K562 (cell line): ENCODE results near the gene GPR107. TPM values are rescaled to one million over a fixed set of nuclear protein-coding genes. Genes with fewer than 3 reads are reported as not detected.

Experiments
- ATF1 ChIP-seq, 2 experiments: fragments of 450-650 bp in 1 of 2; IDR thresholded peaks; 2 replicates each; pipeline ENCODE4 v1.6.1; 2016; ENCODE audit warnings: missing compliant biosample characterization in 1 of 2, missing genetic modification characterization in 1 of 2
- CSDE1 ChIP-seq, 2 experiments: fragments of 450-650 bp; IDR thresholded peaks; 2 replicates each; pipeline ENCODE4 v1.6.1; 2016; ENCODE audit warnings: mild to moderate bottlenecking in 1 of 2
- E2F1 ChIP-seq: sonication (generic); formaldehyde crosslinking; IDR thresholded peaks from 2 replicates; pipeline ENCODE4 v1.8.1; 2023; ENCODE audit warnings: mild to moderate bottlenecking, missing genetic modification reagents, moderate library complexity
- ETS1 ChIP-seq: conservative IDR thresholded peaks from 2 replicates; pipeline ENCODE4 v1.6.1; 2011; ENCODE audit warnings: low read depth, mild to moderate bottlenecking, low read length; ENCODE audit not compliant: control insufficient read depth
- HMGXB4 ChIP-seq: sonication (generic); formaldehyde crosslinking; IDR thresholded peaks from 2 replicates; pipeline ENCODE4 v1.8.1; 2023; ENCODE audit warnings: mild to moderate bottlenecking, missing genetic modification reagents
- MAFK ChIP-seq: IDR thresholded peaks from 2 replicates; pipeline ENCODE4 v1.6.1; 2011; ENCODE audit warnings: low read length, improper control_type of control experiment
- PTBP1 ChIP-seq: fragments of 200-400 bp; formaldehyde crosslinking; IDR thresholded peaks from 2 replicates; pipeline ENCODE4 v1.6.1; 2017; ENCODE audit warnings: low read depth, low read length
- SMAD4 ChIP-seq: fragments of 250-450 bp; sonication (Bioruptor Pico); conservative IDR thresholded peaks from 2 replicates; pipeline ENCODE4 v1.8.0; 2021; ENCODE audit warnings: inconsistent platforms, mild to moderate bottlenecking, moderate library complexity
- SRSF3 ChIP-seq: fragments of 200-400 bp; formaldehyde crosslinking; IDR thresholded peaks from 2 replicates; pipeline ENCODE4 v1.6.1; 2016; ENCODE audit warnings: mild to moderate bottlenecking, low read length, moderate library complexity; ENCODE audit not compliant: insufficient read depth
- U2AF2 ChIP-seq: fragments of 200-400 bp; formaldehyde crosslinking; optimal IDR thresholded peaks from 2 replicates; pipeline ENCODE3; 2017; ENCODE audit warnings: low read depth, mild to moderate bottlenecking, low read length
- ZBTB40 ChIP-seq, 2 experiments: fragments of 450-650 bp in 1 of 2; sonication (generic) in 1 of 2; formaldehyde crosslinking in 1 of 2; IDR thresholded peaks; 2 replicates each; pipeline versions ENCODE4 v1.7.1 to v1.9.0; 2016 to 2022; ENCODE audit warnings: inconsistent platforms in 1 of 2, mild to moderate bottlenecking in 1 of 2, missing genetic modification reagents in 1 of 2
- polyA plus RNA-seq, 8 experiments: library from polyadenylated mRNA; depleted of rRNA in 4 of 8; stranded (reverse) in 5 of 8; unstranded in 3 of 8; fragments of >200 nt; fragmentation: Nextera tagmentation in 2 of 8; fragmentation: Illumina TruSeq in 1 of 8; extraction: Ambion mirVana in 2 of 8; extraction: Trizol in 1 of 8; gene quantifications; 2 replicates each; pipeline versions ENCODE4 v1.2.1 to v1.2.3, GENCODE V29; 2011 to 2014; ENCODE audit warnings: inconsistent platforms in 1 of 8, missing spikeins in 1 of 8
- total RNA-seq, 7 experiments: library from RNA; depleted of rRNA in 6 of 7; stranded (reverse); fragments of >200 nt in 6 of 7; fragmentation: Illumina TruSeq in 2 of 7; extraction: Trizol in 2 of 7; gene quantifications; 2 replicates each; pipeline versions ENCODE4 v1.2.1 to v1.2.3, GENCODE V29; 2011 to 2021; ENCODE audit warnings: low replicate concordance in 1 of 7

The GPR107 gene
- total and polyA plus RNA-seq, 9 of the 15 experiments (the other 6 are each of a cell fraction or from before 2014, with no cell fraction given), result 3.2 to 34.6 (median 14.4) TPM

GRCh38 chr9:130053504-130054324 is at the start of gene GPR107 (continued):
- no peak for TF ChIP-seq MAFK
- TF ChIP-seq SRSF3, result no peak
- peak in 1 of 2 experiments; percentile 87; a peak in 2 of 4 replicates for TF ChIP-seq CSDE1 (IDR thresholded peaks at IDR 0.05)
- TF ChIP-seq ATF1 (CRISPR knock-in tag; IDR thresholded peaks at IDR 0.05), result no peak
- TF ChIP-seq ATF1 (tag; IDR thresholded peaks at IDR 0.05), result peak; percentile 79
- peak; percentile 64; the same call in 1 of the 2 replicates for TF ChIP-seq ETS1
- TF ChIP-seq U2AF2, result no peak
- TF ChIP-seq HMGXB4 (CRISPR knock-in tag), result no peak
- peak; percentile 63 for TF ChIP-seq E2F1
- TF ChIP-seq PTBP1, result no peak
- peak; percentile 91 for TF ChIP-seq ZBTB40 (IDR thresholded peaks at IDR 0.05)
- no peak for TF ChIP-seq ZBTB40 (CRISPR knock-in tag; IDR thresholded peaks at IDR 0.05)
- TF ChIP-seq SMAD4 (CRISPR knock-in tag), result peak; percentile 82
